Left ventricle myocardium inferior (tissue), 1 donor: Measurements from ENCODE around the gene PSMA6. TPM values are rescaled to one million over a fixed set of nuclear protein-coding genes. Genes with fewer than 3 reads are reported as not detected.

Source experiments
- DNase-seq: peaks from one replicate; pipeline ENCODE4 v3.0.0-alpha.2; 2020
- H3K27ac ChIP-seq: fragments of 200-600 bp; replicated peaks from 2 replicates; pipeline ENCODE4 v1.8.0; 2021
- H3K27me3 ChIP-seq: fragments of 200-600 bp; 2 replicates; pipeline ENCODE4 v1.8.0; 2021; ENCODE audit warnings: low read depth
- H3K36me3 ChIP-seq: fragments of 200-600 bp; 2 replicates; pipeline ENCODE4 v1.8.0; 2021
- H3K4me1 ChIP-seq: fragments of 200-600 bp; 2 replicates; pipeline ENCODE4 v1.8.0; 2021
- H3K4me3 ChIP-seq: fragments of 200-600 bp; 2 replicates; pipeline ENCODE4 v1.8.0; 2021; ENCODE audit warnings: mild to moderate bottlenecking, moderate library complexity
- H3K9me3 ChIP-seq: fragments of 200-600 bp; replicated peaks from 2 replicates; pipeline ENCODE4 v1.8.0; 2021
- CTCF ChIP-seq: fragments of 200-600 bp; IDR thresholded peaks from 2 replicates; pipeline ENCODE4 v1.8.0; 2021; ENCODE audit warnings: antibody characterized with exemption, mild to moderate bottlenecking, borderline replicate concordance
- intact Hi-C: fragments of 100-400 bp; cut with micrococcal nuclease; formaldehyde crosslinking; loops from one replicate; pipeline ENCODE4 v1.11.0; 2022
- total RNA-seq: library from RNA; stranded (reverse); fragmentation: NEBNext Ultra II Directional; extraction: Animal tissue kit (Norgen Biotek cat#: 25700); gene quantifications from one replicate; pipeline ENCODE4 v1.2.1, GENCODE V29; 2021
- donor health status: DM: no; HTN: yes; CAD: no; lungs with severe emphysema.

PSMA6 gene
- total RNA-seq, 1 donor from 2014 or later = 179 TPM

GRCh38 chr14:35284506-35284905 is 7.7 kb upstream of the PSMA6 start:
- H3K36me3 ChIP-seq = no peaks in the 10 kb centered on the region
- no peak for DNase-seq
- peaks cover 11% of the 10 kb centered on the region for H3K4me1 ChIP-seq
- intact Hi-C loops = no loop called here
- H3K4me3 ChIP-seq = no peak overlapping the region
- no peaks in the 10 kb centered on the region for H3K9me3 ChIP-seq
- H3K27ac ChIP-seq = no peak overlapping the region
- TF ChIP-seq CTCF = no peak
- H3K27me3 ChIP-seq = no peaks in the 10 kb centered on the region

- Histone ChIP-seq H3K4me1 (peaks cover 11% of the 10 kb centered on the region), H3K9me3 (no peaks in the 10 kb centered on the region), H3K27ac (peak overlapping the region; percentile 31), H3K4me3 (no peak overlapping the region), H3K27me3 (no peaks in the 10 kb centered on the region), H3K36me3 (no peaks in the 10 kb centered on the region)
- DNase-seq = no peak
- no peak for TF ChIP-seq CTCF
- intact Hi-C loops = no loop called here
Observed at GRCh38 chr14:35285168-35286002, 6.8 kb upstream of the PSMA6 start.

- H3K4me3 ChIP-seq = no peak overlapping the region
- peak overlapping the region; percentile 31 for H3K27ac ChIP-seq
- TF ChIP-seq CTCF = no peak
- H3K9me3 ChIP-seq = no peaks in the 10 kb centered on the region
- DNase-seq = no peak
- no peaks in the 10 kb centered on the region for H3K36me3 ChIP-seq
- no peaks in the 10 kb centered on the region for H3K27me3 ChIP-seq
- intact Hi-C loops = no loop called here
- peaks cover 11% of the 10 kb centered on the region for H3K4me1 ChIP-seq
Observed at GRCh38 chr14:35286003-35286600, 6.1 kb upstream of the PSMA6 start.

GRCh38 chr14:35286707-35287106 is 5.5 kb upstream of the PSMA6 start:
- Histone ChIP-seq H3K27me3 (no peaks in the 10 kb centered on the region), H3K9me3 (no peaks in the 10 kb centered on the region), H3K27ac (no peak overlapping the region), H3K4me1 (peaks cover 14% of the 10 kb centered on the region), H3K4me3 (no peak overlapping the region), H3K36me3 (no peaks in the 10 kb centered on the region)
- no peak for DNase-seq
- intact Hi-C loops = no loop called here
- no peak for TF ChIP-seq CTCF

GRCh38 chr14:35287431-35288013 is 4.7 kb upstream of the PSMA6 start:
- no peak for DNase-seq
- H3K27me3 ChIP-seq = no peaks in the 10 kb centered on the region
- H3K36me3 ChIP-seq = no peaks in the 10 kb centered on the region
- no peak overlapping the region for H3K4me3 ChIP-seq
- no peaks in the 10 kb centered on the region for H3K9me3 ChIP-seq
- TF ChIP-seq CTCF = no peak
- intact Hi-C loops = no loop called here
- H3K27ac ChIP-seq = no peak overlapping the region
- peaks cover 20% of the 10 kb centered on the region for H3K4me1 ChIP-seq
